HUES64 (cell line): Measurements from ENCODE around the gene DACH2.

Experiments
- H3K27ac ChIP-seq: 2 replicates; pipeline ENCODE4 v1.7.0; 2013; ENCODE audit warnings: low read depth, low read length, inconsistent platforms
- H3K27me3 ChIP-seq: 2 replicates; pipeline ENCODE4 v1.6.1; 2013; ENCODE audit warnings: mild to moderate bottlenecking, low read length; ENCODE audit not compliant: insufficient read depth
- H3K36me3 ChIP-seq: 2 replicates; pipeline ENCODE4 v1.6.1; 2013; ENCODE audit warnings: mild to moderate bottlenecking, low read length; ENCODE audit not compliant: insufficient read depth
- H3K4me1 ChIP-seq: 2 replicates; pipeline ENCODE4 v1.6.1; 2013; ENCODE audit warnings: mild to moderate bottlenecking, low read length, moderate library complexity; ENCODE audit not compliant: insufficient read depth
- H3K4me3 ChIP-seq: 2 replicates; pipeline ENCODE4 v1.5.1; 2013; ENCODE audit warnings: mild to moderate bottlenecking, low read length, moderate library complexity
- H3K9ac ChIP-seq: 2 replicates; pipeline ENCODE4 v1.6.1; 2013; ENCODE audit warnings: mild to moderate bottlenecking, low read depth, low read length
- H3K9me3 ChIP-seq: 2 replicates; pipeline ENCODE4 v1.6.1; 2013; ENCODE audit warnings: low read depth, low read length; ENCODE audit not compliant: insufficient read depth
- WGBS: fragments of 150-250, 120-280 bp; methylation state at CpG from one replicate; pipeline ENCODE4 v1.1.7; 2013; ENCODE audit warnings: missing lambda C conversion rate; 5-methylcytosine and 5-hydroxymethylcytosine counted together

DACH2 gene

GRCh38 chrX:86436116-86436515 is 287.9 kb downstream of the DACH2 start:
- H3K9ac ChIP-seq: no peak overlapping the region
- no peaks in the 10 kb centered on the region for H3K36me3 ChIP-seq
- H3K27me3 ChIP-seq: no peaks in the 10 kb centered on the region
- H3K4me3 ChIP-seq: no peak overlapping the region
- no peak overlapping the region for H3K27ac ChIP-seq
- H3K9me3 ChIP-seq: no peaks in the 10 kb centered on the region
- no peaks in the 10 kb centered on the region for H3K4me1 ChIP-seq

GRCh38 chrX:86455495-86455894 is 307.2 kb downstream of the DACH2 start:
- Histone ChIP-seq H3K27me3 (no peaks in the 10 kb centered on the region), H3K9ac (no peak overlapping the region), H3K4me1 (no peaks in the 10 kb centered on the region), H3K36me3 (no peaks in the 10 kb centered on the region), H3K4me3 (no peak overlapping the region), H3K27ac (no peak overlapping the region), H3K9me3 (no peaks in the 10 kb centered on the region)
- WGBS: 85% methylated on average over 5 of the region's 5 CpGs

- Histone ChIP-seq H3K9me3 (no peaks in the 10 kb centered on the region), H3K9ac (no peak overlapping the region), H3K27ac (no peak overlapping the region), H3K27me3 (no peaks in the 10 kb centered on the region), H3K4me3 (no peak overlapping the region), H3K4me1 (no peaks in the 10 kb centered on the region), H3K36me3 (no peaks in the 10 kb centered on the region)
- WGBS: 90% methylated on average over 2 of the region's 3 CpGs
Measured at GRCh38 chrX:86460760-86461159, 312.5 kb downstream of the DACH2 start.

- H3K27me3 ChIP-seq: no peaks in the 10 kb centered on the region
- H3K9ac ChIP-seq: no peak overlapping the region
- no peaks in the 10 kb centered on the region for H3K36me3 ChIP-seq
- H3K9me3 ChIP-seq: no peaks in the 10 kb centered on the region
- no peak overlapping the region for H3K27ac ChIP-seq
- no peaks in the 10 kb centered on the region for H3K4me1 ChIP-seq
- H3K4me3 ChIP-seq: no peak overlapping the region
- WGBS: no CpG with 5 or more reads among the region's 1 CpG
Measured at GRCh38 chrX:86504297-86504696, 356.0 kb downstream of the DACH2 start.

- no peaks in the 10 kb centered on the region for H3K9me3 ChIP-seq
- WGBS: 85% methylated on average over 2 of the region's 2 CpGs
Measured at GRCh38 chrX:86507331-86507730, 359.1 kb downstream of the DACH2 start.

GRCh38 chrX:86579777-86580176 is 431.5 kb downstream of the DACH2 start:
- Histone ChIP-seq H3K9me3 (no peaks in the 10 kb centered on the region), H3K4me3 (no peak overlapping the region), H3K36me3 (no peaks in the 10 kb centered on the region), H3K27ac (no peak overlapping the region), H3K27me3 (no peaks in the 10 kb centered on the region), H3K4me1 (no peaks in the 10 kb centered on the region), H3K9ac (no peak overlapping the region)
- 96% methylated on average over 4 of the region's 4 CpGs for WGBS

More at GRCh38 chrX:86507331-86507730, 359.1 kb downstream of the DACH2 start:
- no peak overlapping the region for H3K4me3 ChIP-seq
- H3K27me3 ChIP-seq: no peaks in the 10 kb centered on the region
- no peak overlapping the region for H3K9ac ChIP-seq
- no peaks in the 10 kb centered on the region for H3K36me3 ChIP-seq
- no peaks in the 10 kb centered on the region for H3K4me1 ChIP-seq
- H3K27ac ChIP-seq: no peak overlapping the region

GRCh38 chrX:86604607-86605006 is 456.4 kb downstream of the DACH2 start:
- Histone ChIP-seq H3K27ac (no peak overlapping the region), H3K4me1 (no peaks in the 10 kb centered on the region), H3K36me3 (no peaks in the 10 kb centered on the region), H3K4me3 (no peak overlapping the region), H3K9ac (no peak overlapping the region), H3K9me3 (no peaks in the 10 kb centered on the region), H3K27me3 (no peaks in the 10 kb centered on the region)
- WGBS: 89% methylated on average over 1 of the region's 2 CpGs

GRCh38 chrX:86696951-86697350 is 548.7 kb downstream of the DACH2 start:
- H3K36me3 ChIP-seq: no peaks in the 10 kb centered on the region
- H3K27ac ChIP-seq: no peak overlapping the region
- no peak overlapping the region for H3K9ac ChIP-seq
- no peaks in the 10 kb centered on the region for H3K27me3 ChIP-seq
- H3K4me1 ChIP-seq: no peaks in the 10 kb centered on the region
- H3K9me3 ChIP-seq: no peaks in the 10 kb centered on the region
- 100% methylated on average over 1 of the region's 1 CpG for WGBS
- no peak overlapping the region for H3K4me3 ChIP-seq

GRCh38 chrX:86711531-86712180 is 563.4 kb downstream of the DACH2 start:
- H3K4me3 ChIP-seq: no peak overlapping the region
- WGBS: 86% methylated on average over 5 of the region's 5 CpGs
- H3K36me3 ChIP-seq: no peaks in the 10 kb centered on the region

GRCh38 chrX:86714441-86714840 is 566.2 kb downstream of the DACH2 start:
- H3K9ac ChIP-seq: no peak overlapping the region
- no peaks in the 10 kb centered on the region for H3K36me3 ChIP-seq
- no peak overlapping the region for H3K27ac ChIP-seq
- no peaks in the 10 kb centered on the region for H3K4me1 ChIP-seq
- no peak overlapping the region for H3K4me3 ChIP-seq
- no peaks in the 10 kb centered on the region for H3K27me3 ChIP-seq
- WGBS: no CpG with 5 or more reads among the region's 1 CpG
- no peaks in the 10 kb centered on the region for H3K9me3 ChIP-seq

More at GRCh38 chrX:86711531-86712180, 563.4 kb downstream of the DACH2 start:
- H3K27ac ChIP-seq: no peak overlapping the region
- H3K9me3 ChIP-seq: no peaks in the 10 kb centered on the region
- H3K4me1 ChIP-seq: no peaks in the 10 kb centered on the region
- no peaks in the 10 kb centered on the region for H3K27me3 ChIP-seq
- H3K9ac ChIP-seq: no peak overlapping the region

GRCh38 chrX:86724277-86724676 is 576.0 kb downstream of the DACH2 start:
- Histone ChIP-seq H3K27ac (no peak overlapping the region), H3K4me1 (no peaks in the 10 kb centered on the region), H3K36me3 (no peaks in the 10 kb centered on the region), H3K9ac (no peak overlapping the region), H3K9me3 (peaks cover 4% of the 10 kb centered on the region; the same call in 1 of the 2 replicates), H3K4me3 (no peak overlapping the region), H3K27me3 (no peaks in the 10 kb centered on the region)
- no CpG with 5 or more reads among the region's 3 CpGs for WGBS

GRCh38 chrX:86747091-86747490 is 598.8 kb downstream of the DACH2 start:
- no peaks in the 10 kb centered on the region for H3K4me1 ChIP-seq
- no peaks in the 10 kb centered on the region for H3K9me3 ChIP-seq
- H3K27ac ChIP-seq: no peak overlapping the region
- H3K27me3 ChIP-seq: no peaks in the 10 kb centered on the region
- no peak overlapping the region for H3K9ac ChIP-seq
- no peak overlapping the region for H3K4me3 ChIP-seq
- no peaks in the 10 kb centered on the region for H3K36me3 ChIP-seq
- WGBS: 85% methylated on average over 3 of the region's 3 CpGs
